ENCODE measurements around the gene SMYD5. TPM values are rescaled to one million over a fixed set of nuclear protein-coding genes. Genes with fewer than 3 reads are reported as not detected.

SMYD5 gene
- total RNA-seq, 1 experiment from 2014 or later = 49.4 TPM

GRCh38 chr2:73257021-73257420 lies 43.0 kb downstream of the SMYD5 start:
- Histone ChIP-seq H3K9me2 (replicated peaks; ENCODE audit: low read length) (no peaks in the 10 kb centered on the region), H3K27ac (ENCODE audit: low read length) (no peak overlapping the region), H4K20me1 (ENCODE audit: low read length) (no peaks in the 10 kb centered on the region), H2AFZ (ENCODE audit: low read length) (no peak overlapping the region), H3K36me3 (ENCODE audit: low read depth, low read length) (peaks cover 13% of the 10 kb centered on the region), H3K4me2 (ENCODE audit: low read length) (no peak overlapping the region), H3K79me2 (ENCODE audit: low read length) (no peaks in the 10 kb centered on the region), H3K9me3 (ENCODE audit: low read length) (no peaks in the 10 kb centered on the region), H3K4me1 (ENCODE audit: insufficient read depth, low read length) (no peaks in the 10 kb centered on the region), H3K4me3 (ENCODE audit: low read length) (no peak overlapping the region), H3F3A (ENCODE audit: low read length, unreplicated experiment) (no peaks in the 10 kb centered on the region), H3K9ac (ENCODE audit: low read length) (no peak overlapping the region), H3K27me3 (ENCODE audit: low read length) (no peaks in the 10 kb centered on the region)
- ChIA-PET POLR2A (ENCODE audit: unreplicated experiment) (interaction anchor here (0.6 kb wide), 1 partner anchor 17 kb away, joined by 3 read pairs; no protein-coding TSS in a partner anchor), CTCF (interaction anchor here (0.5 kb wide), 1 partner anchor 34 kb away, joined by 11 read pairs; no protein-coding TSS in a partner anchor)
- BruUV-seq (replicated peaks) = no TSS peak
- intact Hi-C loops (cut with micrococcal nuclease) = no loop called here
- DNase-seq (no peak), ATAC-seq (no peak)
- TF ChIP-seq EZH2phosphoT487 (IDR thresholded peaks at IDR 0.05; ENCODE audit: borderline replicate concordance, low read length) (no peak), EZH2 (IDR thresholded peaks at IDR 0.05; ENCODE audit: low read length, unreplicated experiment) (no peak)
- TF ChIP-seq, protein P1, sequence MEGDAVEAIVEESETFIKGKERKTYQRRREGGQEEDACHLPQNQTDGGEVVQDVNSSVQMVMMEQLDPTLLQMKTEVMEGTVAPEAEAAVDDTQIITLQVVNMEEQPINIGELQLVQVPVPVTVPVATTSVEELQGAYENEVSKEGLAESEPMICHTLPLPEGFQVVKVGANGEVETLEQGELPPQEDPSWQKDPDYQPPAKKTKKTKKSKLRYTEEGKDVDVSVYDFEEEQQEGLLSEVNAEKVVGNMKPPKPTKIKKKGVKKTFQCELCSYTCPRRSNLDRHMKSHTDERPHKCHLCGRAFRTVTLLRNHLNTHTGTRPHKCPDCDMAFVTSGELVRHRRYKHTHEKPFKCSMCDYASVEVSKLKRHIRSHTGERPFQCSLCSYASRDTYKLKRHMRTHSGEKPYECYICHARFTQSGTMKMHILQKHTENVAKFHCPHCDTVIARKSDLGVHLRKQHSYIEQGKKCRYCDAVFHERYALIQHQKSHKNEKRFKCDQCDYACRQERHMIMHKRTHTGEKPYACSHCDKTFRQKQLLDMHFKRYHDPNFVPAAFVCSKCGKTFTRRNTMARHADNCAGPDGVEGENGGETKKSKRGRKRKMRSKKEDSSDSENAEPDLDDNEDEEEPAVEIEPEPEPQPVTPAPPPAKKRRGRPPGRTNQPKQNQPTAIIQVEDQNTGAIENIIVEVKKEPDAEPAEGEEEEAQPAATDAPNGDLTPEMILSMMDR (conservative IDR thresholded peaks at IDR 0.05; ENCODE audit: low read depth, low read length) = no peak

- no peak overlapping the region for H3K4me3 ChIP-seq (ENCODE audit: low read length)
- no peaks in the 10 kb centered on the region for H3K9me3 ChIP-seq (ENCODE audit: low read length)
- POLR2A ChIA-PET (ENCODE audit: unreplicated experiment) = interaction anchor here (0.6 kb wide), 1 partner anchor 17 kb away, joined by 3 read pairs; no protein-coding TSS in a partner anchor
- ATAC-seq = no peak
- H3K27ac ChIP-seq (ENCODE audit: low read length) = no peak overlapping the region
- TF ChIP-seq, protein P1 (conservative IDR thresholded peaks at IDR 0.05; ENCODE audit: low read depth, low read length) = no peak
- no peak for TF ChIP-seq EZH2 (IDR thresholded peaks at IDR 0.05; ENCODE audit: low read length, unreplicated experiment)
- no peak for TF ChIP-seq EZH2phosphoT487 (IDR thresholded peaks at IDR 0.05; ENCODE audit: borderline replicate concordance, low read length)
- no peaks in the 10 kb centered on the region for H3K27me3 ChIP-seq (ENCODE audit: low read length)
- no peaks in the 10 kb centered on the region for H3F3A ChIP-seq (ENCODE audit: low read length, unreplicated experiment)
- no peak for DNase-seq
- BruUV-seq (replicated peaks) = no TSS peak
- no peaks in the 10 kb centered on the region for H3K79me2 ChIP-seq (ENCODE audit: low read length)
- H3K9ac ChIP-seq (ENCODE audit: low read length) = no peak overlapping the region
- H2AFZ ChIP-seq (ENCODE audit: low read length) = no peak overlapping the region
- H3K36me3 ChIP-seq (ENCODE audit: low read depth, low read length) = peaks cover 10% of the 10 kb centered on the region
- CTCF ChIA-PET = interaction anchor here (0.5 kb wide), 1 partner anchor 35 kb away, joined by 11 read pairs; no protein-coding TSS in a partner anchor
- no peaks in the 10 kb centered on the region for H4K20me1 ChIP-seq (ENCODE audit: low read length)
- intact Hi-C loops (cut with micrococcal nuclease) = no loop called here
- H3K9me2 ChIP-seq (replicated peaks; ENCODE audit: low read length) = no peaks in the 10 kb centered on the region
- H3K4me1 ChIP-seq (ENCODE audit: insufficient read depth, low read length) = no peaks in the 10 kb centered on the region
- H3K4me2 ChIP-seq (ENCODE audit: low read length) = no peak overlapping the region
Measured at GRCh38 chr2:73257425-73258125, 43.5 kb downstream of the SMYD5 start.
